Neural cell (in vitro differentiated cells): Measurements from ENCODE around the gene LRRC8E. TPM values are rescaled to one million over a fixed set of nuclear protein-coding genes. Genes with fewer than 3 reads are reported as not detected.

Experiments
- H2AFZ ChIP-seq: fragments of 200-600, 300-800 bp; sonication (generic), shearing (Covaris generic); 2 replicates; pipeline ENCODE4 v1.6.0; 2014; ENCODE audit warnings: low read depth, mild to moderate bottlenecking, antibody characterized with exemption, low read length, moderate library complexity
- H3F3A ChIP-seq: fragments of 200-600 bp; shearing (Covaris generic); 2 replicates; pipeline ENCODE4 v1.6.1; 2016; ENCODE audit warnings: mild to moderate bottlenecking, moderate library complexity, mixed read lengths, antibody characterized with exemption, low read length; ENCODE audit not compliant: insufficient read depth, poor library complexity, severe bottlenecking
- H3K27ac ChIP-seq: fragments of 200-600, 300-800 bp; sonication (generic), shearing (Covaris generic); 2 replicates; pipeline ENCODE4 v1.5.1; 2014; ENCODE audit warnings: mild to moderate bottlenecking, low read length, moderate library complexity
- H3K27me3 ChIP-seq: fragments of 300-800, 200-600 bp; sonication (generic), shearing (Covaris generic); 2 replicates; pipeline ENCODE4 v1.6.0; 2014; ENCODE audit warnings: mild to moderate bottlenecking, low read depth, low read length, moderate library complexity; ENCODE audit not compliant: insufficient read depth
- H3K36me3 ChIP-seq: fragments of 300-800, 200-600 bp; sonication (generic), shearing (Covaris generic); 2 replicates; pipeline ENCODE4 v1.5.1; 2014; ENCODE audit warnings: mild to moderate bottlenecking, antibody characterized with exemption, low read length, moderate library complexity; ENCODE audit not compliant: insufficient read depth
- H3K4me2 ChIP-seq: fragments of 300-800, 200-600 bp; sonication (generic), shearing (Covaris generic); 2 replicates; pipeline ENCODE4 v1.6.0; 2014; ENCODE audit warnings: mild to moderate bottlenecking, low read length
- H3K4me3 ChIP-seq: fragments of 300-800, 200-600 bp; sonication (generic), shearing (Covaris generic); 2 replicates; pipeline ENCODE4 v1.5.1; 2014; ENCODE audit warnings: mild to moderate bottlenecking, low read length, moderate library complexity
- H3K79me2 ChIP-seq: fragments of 200-600 bp; shearing (Covaris generic); replicated peaks from 2 replicates; pipeline ENCODE4 v1.6.0; 2014; ENCODE audit warnings: mild to moderate bottlenecking, low read length, moderate library complexity; ENCODE audit not compliant: insufficient read depth
- H3K9ac ChIP-seq: fragments of 300-800, 200-600 bp; sonication (generic), shearing (Covaris generic); 2 replicates; pipeline ENCODE4 v1.6.1; 2016; ENCODE audit warnings: mild to moderate bottlenecking, low read length, mixed read lengths
- H3K9me2 ChIP-seq: fragments of 200-600 bp; shearing (Covaris generic); 2 replicates; pipeline ENCODE4 v1.6.1; 2016; ENCODE audit warnings: mild to moderate bottlenecking, low read length, mixed read lengths; ENCODE audit not compliant: insufficient read depth
- H3K9me3 ChIP-seq: fragments of 200-600, 300-800 bp; sonication (generic), shearing (Covaris generic); 2 replicates; pipeline ENCODE4 v1.6.1; 2016; ENCODE audit warnings: mild to moderate bottlenecking, mixed run types, low read length, moderate library complexity, mixed read lengths
- H4K20me1 ChIP-seq: fragments of 200-600 bp; shearing (Covaris generic); 2 replicates; pipeline ENCODE4 v1.6.1; 2016; ENCODE audit warnings: mild to moderate bottlenecking, mixed run types; ENCODE audit not compliant: insufficient read depth
- CTCF ChIP-seq: fragments of 450-650 bp; IDR thresholded peaks from 2 replicates; pipeline ENCODE4 v1.5.1; 2014; ENCODE audit warnings: antibody characterized with exemption, mild to moderate bottlenecking, moderate library complexity; ENCODE audit not compliant: poor library complexity, severe bottlenecking
- EP300 ChIP-seq: fragments of 450-650 bp; conservative IDR thresholded peaks from 2 replicates; pipeline ENCODE4 v1.6.1; 2014; ENCODE audit warnings: antibody characterized with exemption, mild to moderate bottlenecking, moderate library complexity; ENCODE audit not compliant: poor library complexity, severe bottlenecking
- EZH2 ChIP-seq: fragments of 200-600, 300-800 bp; shearing (Covaris generic), sonication (generic); IDR thresholded peaks from 2 replicates; pipeline ENCODE4 v1.6.1; 2014; ENCODE audit warnings: antibody characterized with exemption, low read length, borderline replicate concordance, mild to moderate bottlenecking; ENCODE audit not compliant: insufficient read depth, poor library complexity, severe bottlenecking
- MXI1 ChIP-seq: fragments of 450-650 bp; conservative IDR thresholded peaks from 2 replicates; pipeline ENCODE4 v1.6.1; 2014; ENCODE audit warnings: antibody characterized with exemption, mild to moderate bottlenecking; ENCODE audit not compliant: poor library complexity, severe bottlenecking
- POLR2AphosphoS5 ChIP-seq: IDR thresholded peaks from 2 replicates; pipeline ENCODE4 v1.6.1; 2012
- RAD21 ChIP-seq: fragments of 450-650 bp; conservative IDR thresholded peaks from 2 replicates; pipeline ENCODE4 v1.6.1; 2014; ENCODE audit warnings: antibody characterized with exemption, mild to moderate bottlenecking, moderate library complexity
- REST ChIP-seq: IDR thresholded peaks from 2 replicates; pipeline ENCODE4 v1.6.1; 2012; ENCODE audit warnings: borderline replicate concordance
- SMC3 ChIP-seq: fragments of 450-650 bp; conservative IDR thresholded peaks from 2 replicates; pipeline ENCODE4 v1.6.1; 2014; ENCODE audit warnings: antibody characterized with exemption, mild to moderate bottlenecking, moderate library complexity; ENCODE audit not compliant: poor library complexity
- TAF1 ChIP-seq: IDR thresholded peaks from 2 replicates; pipeline ENCODE4 v1.6.1; 2012; ENCODE audit warnings: low read depth
- polyA plus RNA-seq: library from polyadenylated mRNA; depleted of rRNA; stranded (reverse); fragments of >200 nt; gene quantifications from 2 replicates; pipeline ENCODE4 v1.2.3, GENCODE V29; 2014

The LRRC8E gene
- polyA plus RNA-seq, 1 donor from 2014 or later, result not detected

- H3K79me2 ChIP-seq, result no peaks in the 10 kb centered on the region
- no peak overlapping the region for H3K27ac ChIP-seq
These were observed 9.0 kb downstream of the LRRC8E start for GRCh38 chr19:7897292-7897691.

GRCh38 chr19:7898967-7899366 is 10.7 kb downstream of the LRRC8E start:
- Histone ChIP-seq H3K27ac (no peak overlapping the region), H3K27me3 (no peaks in the 10 kb centered on the region), H3K4me2 (no peak overlapping the region), H3K4me3 (no peak overlapping the region), H3K9ac (no peak overlapping the region), H3F3A (no peaks in the 10 kb centered on the region), H3K9me3 (no peaks in the 10 kb centered on the region), H3K9me2 (no peaks in the 10 kb centered on the region), H3K79me2 (no peaks in the 10 kb centered on the region), H4K20me1 (no peaks in the 10 kb centered on the region), H3K36me3 (no peaks in the 10 kb centered on the region), H2AFZ (no peak overlapping the region)
- no peak for TF ChIP-seq CTCF
- no peak for TF ChIP-seq REST
- TF ChIP-seq MXI1, result no peak
- no peak for TF ChIP-seq EZH2
- TF ChIP-seq SMC3, result no peak
- TF ChIP-seq TAF1, result no peak
- TF ChIP-seq POLR2AphosphoS5, result no peak
- TF ChIP-seq RAD21, result no peak
- TF ChIP-seq EP300, result no peak

More at GRCh38 chr19:7897292-7897691, 9.0 kb downstream of the LRRC8E start:
- no peaks in the 10 kb centered on the region for H3K27me3 ChIP-seq
- H3K9me3 ChIP-seq, result no peaks in the 10 kb centered on the region
- H2AFZ ChIP-seq, result no peak overlapping the region
- H3K36me3 ChIP-seq, result no peaks in the 10 kb centered on the region
- no peaks in the 10 kb centered on the region for H3F3A ChIP-seq
- no peaks in the 10 kb centered on the region for H4K20me1 ChIP-seq
- no peak overlapping the region for H3K9ac ChIP-seq
- no peaks in the 10 kb centered on the region for H3K9me2 ChIP-seq
- no peak overlapping the region for H3K4me3 ChIP-seq
- no peak overlapping the region for H3K4me2 ChIP-seq
- TF ChIP-seq EP300, result no peak
